GM13976 (cell line): ENCODE data around the gene GPR4.

Experiments
- DNase-seq: peaks from one replicate; pipeline ENCODE4 v3.0.0; 2012; ENCODE audit warnings: low spot score
- in situ Hi-C: fragments of 300-500 bp; cut with MboI; formaldehyde crosslinking; loops from one replicate; pipeline ENCODE4 v1.12.0; 2022; ENCODE audit warnings: low sequenced_read_pairs, mixed read lengths, inconsistent platforms; ENCODE audit not compliant: unreplicated experiment
- TF ChIP-seq, protein P1 (sequence below): IDR thresholded peaks from 2 replicates; pipeline ENCODE4 v1.5.1; 2012; ENCODE audit warnings: borderline replicate concordance, mild to moderate bottlenecking; ENCODE audit not compliant: insufficient read depth; ENCODE audit errors: extremely low read depth, missing control alignments, control extremely low read depth

Gene GPR4

DNA sequence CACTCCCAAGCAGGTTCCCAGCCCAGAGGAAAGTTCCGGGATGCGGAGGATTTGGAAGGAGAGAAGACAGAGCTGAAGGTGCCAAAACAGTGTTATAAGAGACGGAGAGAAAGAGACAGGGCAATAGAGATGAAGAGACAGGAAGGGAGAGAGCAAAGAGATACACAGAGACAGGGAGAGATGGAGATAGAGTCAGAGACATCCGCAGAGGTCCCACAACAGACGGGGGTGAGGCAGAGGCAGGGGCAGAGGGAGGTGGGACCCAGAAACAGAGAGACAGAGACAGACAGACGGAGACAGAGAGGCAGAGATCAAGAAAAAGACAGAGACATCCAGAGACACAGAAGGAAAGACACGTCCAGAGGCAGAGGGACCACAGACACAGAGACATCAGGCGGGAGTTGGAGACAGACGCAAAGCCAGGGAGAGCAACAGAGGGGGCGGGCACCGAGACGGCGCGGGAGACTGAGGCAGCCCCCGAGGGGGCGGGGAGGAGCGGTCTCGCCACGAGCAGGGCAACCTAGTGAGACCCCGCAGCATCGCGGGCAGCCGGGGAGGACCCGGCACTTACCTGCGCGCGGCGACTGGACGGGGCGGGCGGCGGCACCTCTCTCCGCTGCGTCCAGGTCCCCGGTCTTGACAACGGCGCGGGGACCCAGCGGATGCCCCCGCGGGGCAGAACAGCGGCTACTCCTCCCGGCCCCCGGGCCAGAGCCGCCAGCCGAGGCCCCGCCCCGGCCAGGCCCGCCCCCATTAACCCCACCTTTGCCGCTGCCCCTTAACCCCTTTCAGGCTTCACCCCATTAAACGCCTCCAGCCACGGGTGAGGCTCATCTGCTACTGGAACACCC is at the start of gene GPR4:
Gene GPR4 (minus strand): TSS at position 689 of the 851 bp plus-strand sequence. CDS start 10,346 bp downstream, outside the sequence.
- TF ChIP-seq, protein P1, sequence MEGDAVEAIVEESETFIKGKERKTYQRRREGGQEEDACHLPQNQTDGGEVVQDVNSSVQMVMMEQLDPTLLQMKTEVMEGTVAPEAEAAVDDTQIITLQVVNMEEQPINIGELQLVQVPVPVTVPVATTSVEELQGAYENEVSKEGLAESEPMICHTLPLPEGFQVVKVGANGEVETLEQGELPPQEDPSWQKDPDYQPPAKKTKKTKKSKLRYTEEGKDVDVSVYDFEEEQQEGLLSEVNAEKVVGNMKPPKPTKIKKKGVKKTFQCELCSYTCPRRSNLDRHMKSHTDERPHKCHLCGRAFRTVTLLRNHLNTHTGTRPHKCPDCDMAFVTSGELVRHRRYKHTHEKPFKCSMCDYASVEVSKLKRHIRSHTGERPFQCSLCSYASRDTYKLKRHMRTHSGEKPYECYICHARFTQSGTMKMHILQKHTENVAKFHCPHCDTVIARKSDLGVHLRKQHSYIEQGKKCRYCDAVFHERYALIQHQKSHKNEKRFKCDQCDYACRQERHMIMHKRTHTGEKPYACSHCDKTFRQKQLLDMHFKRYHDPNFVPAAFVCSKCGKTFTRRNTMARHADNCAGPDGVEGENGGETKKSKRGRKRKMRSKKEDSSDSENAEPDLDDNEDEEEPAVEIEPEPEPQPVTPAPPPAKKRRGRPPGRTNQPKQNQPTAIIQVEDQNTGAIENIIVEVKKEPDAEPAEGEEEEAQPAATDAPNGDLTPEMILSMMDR = no peak
- in situ Hi-C loops = no loop called here
- DNase-seq = no peak

DNA sequence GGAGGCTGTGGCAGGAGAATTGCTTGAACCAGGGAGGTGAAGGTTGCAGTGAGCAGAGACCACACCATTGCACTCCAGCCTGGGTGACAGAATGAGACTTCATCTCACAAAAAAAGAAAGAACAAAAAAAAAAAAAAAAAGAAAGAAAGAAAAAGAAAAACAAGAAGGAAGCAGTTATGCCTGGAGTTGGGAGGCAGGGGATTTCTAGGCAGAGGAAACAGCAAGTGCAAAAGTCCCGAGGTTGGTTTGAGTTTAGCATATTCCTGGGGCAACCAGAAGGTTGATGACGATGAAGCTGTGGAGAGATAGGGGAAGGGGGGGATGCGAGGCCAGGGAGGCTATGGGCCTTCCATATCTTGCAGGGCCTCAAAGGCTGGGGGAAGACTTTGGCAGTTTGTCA is 48.7 kb upstream of the GPR4 start:
- TF ChIP-seq, protein P1 = no peak
- DNase-seq = no peak
- in situ Hi-C loops = no loop called here

DNA sequence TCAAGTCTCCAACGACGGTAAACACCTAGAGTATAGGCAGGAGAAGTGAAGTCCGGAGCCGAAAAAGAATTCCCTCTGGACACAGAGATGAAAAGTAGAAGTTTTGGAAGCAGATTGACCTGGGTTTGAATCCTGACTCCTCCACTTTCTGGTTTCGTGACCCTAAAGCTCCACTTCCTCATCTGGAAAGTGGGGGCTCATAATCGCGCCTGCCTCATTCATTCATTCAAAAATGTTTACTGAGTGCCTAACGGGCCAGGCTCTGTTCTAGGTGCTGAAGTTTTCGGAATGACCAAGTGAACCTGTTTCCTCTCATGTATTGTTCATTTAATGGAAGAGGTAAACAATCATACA is 44.3 kb upstream of the GPR4 start:
- TF ChIP-seq, protein P1 = no peak
- DNase-seq = no peak
- in situ Hi-C loops = no loop called here

GRCh38 chr19:45645631-45646344 is 43.8 kb upstream of the GPR4 start:
- TF ChIP-seq, protein P1 = no peak
- DNase-seq = peak; percentile 93
- in situ Hi-C loops = no loop called here

GRCh38 chr19:45645068-45645630 is 43.1 kb upstream of the GPR4 start:
- TF ChIP-seq, protein P1 = no peak
- no peak for DNase-seq
- in situ Hi-C loops = no loop called here

- in situ Hi-C loops = no loop called here
- TF ChIP-seq, protein P1 = no peak
- DNase-seq = no peak
These were observed 42.1 kb upstream of the GPR4 start for GRCh38 chr19:45643927-45644771.
